ENCODE results near the gene HJURP. TPM values are rescaled to one million over a fixed set of nuclear protein-coding genes. Genes with fewer than 3 reads are reported as not detected.
A peak's percentile ranks its signal among the peaks of the same experiment; 100 is the strongest.

HJURP gene
- total RNA-seq, 1 donor from 2014 or later, result 1.2 TPM

DNA sequence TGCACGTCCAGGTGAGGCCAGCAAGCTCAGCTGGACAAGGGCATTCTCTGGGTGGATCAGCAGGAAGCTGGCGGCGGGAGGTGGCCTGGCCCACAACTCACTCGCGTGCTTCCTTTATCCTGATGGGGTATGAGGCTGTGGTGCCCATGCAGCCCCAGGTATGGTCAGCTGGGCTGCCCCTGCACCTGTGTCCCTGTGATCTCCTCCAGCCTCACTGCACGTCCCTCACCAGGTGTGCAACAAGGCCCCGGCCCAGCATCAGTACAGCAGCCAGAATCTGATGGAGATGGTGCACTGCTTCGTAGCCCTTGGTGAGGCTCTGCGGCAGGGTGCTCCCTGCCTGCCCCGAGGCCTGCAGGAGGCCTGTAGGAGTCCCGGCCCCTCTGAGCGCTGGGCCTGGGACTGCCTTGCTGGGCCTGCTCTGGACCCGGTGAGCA is 58.6 kb downstream of the HJURP start:
- ATAC-seq, result no peak
- intact Hi-C loops (cut with DNase I), result no loop called here
- Histone ChIP-seq H3K27me3 (no peaks in the 10 kb centered on the region), H3K4me3 (no peak overlapping the region), H3K4me1 (no peaks in the 10 kb centered on the region), H3K9me3 (no peaks in the 10 kb centered on the region), H3K36me3 (no peaks in the 10 kb centered on the region), H3K27ac (no peak overlapping the region)
- TF ChIP-seq, protein P1, sequence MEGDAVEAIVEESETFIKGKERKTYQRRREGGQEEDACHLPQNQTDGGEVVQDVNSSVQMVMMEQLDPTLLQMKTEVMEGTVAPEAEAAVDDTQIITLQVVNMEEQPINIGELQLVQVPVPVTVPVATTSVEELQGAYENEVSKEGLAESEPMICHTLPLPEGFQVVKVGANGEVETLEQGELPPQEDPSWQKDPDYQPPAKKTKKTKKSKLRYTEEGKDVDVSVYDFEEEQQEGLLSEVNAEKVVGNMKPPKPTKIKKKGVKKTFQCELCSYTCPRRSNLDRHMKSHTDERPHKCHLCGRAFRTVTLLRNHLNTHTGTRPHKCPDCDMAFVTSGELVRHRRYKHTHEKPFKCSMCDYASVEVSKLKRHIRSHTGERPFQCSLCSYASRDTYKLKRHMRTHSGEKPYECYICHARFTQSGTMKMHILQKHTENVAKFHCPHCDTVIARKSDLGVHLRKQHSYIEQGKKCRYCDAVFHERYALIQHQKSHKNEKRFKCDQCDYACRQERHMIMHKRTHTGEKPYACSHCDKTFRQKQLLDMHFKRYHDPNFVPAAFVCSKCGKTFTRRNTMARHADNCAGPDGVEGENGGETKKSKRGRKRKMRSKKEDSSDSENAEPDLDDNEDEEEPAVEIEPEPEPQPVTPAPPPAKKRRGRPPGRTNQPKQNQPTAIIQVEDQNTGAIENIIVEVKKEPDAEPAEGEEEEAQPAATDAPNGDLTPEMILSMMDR (IDR thresholded peaks at IDR 0.05), result no peak
- DNase-seq, result peak; percentile 54

DNA sequence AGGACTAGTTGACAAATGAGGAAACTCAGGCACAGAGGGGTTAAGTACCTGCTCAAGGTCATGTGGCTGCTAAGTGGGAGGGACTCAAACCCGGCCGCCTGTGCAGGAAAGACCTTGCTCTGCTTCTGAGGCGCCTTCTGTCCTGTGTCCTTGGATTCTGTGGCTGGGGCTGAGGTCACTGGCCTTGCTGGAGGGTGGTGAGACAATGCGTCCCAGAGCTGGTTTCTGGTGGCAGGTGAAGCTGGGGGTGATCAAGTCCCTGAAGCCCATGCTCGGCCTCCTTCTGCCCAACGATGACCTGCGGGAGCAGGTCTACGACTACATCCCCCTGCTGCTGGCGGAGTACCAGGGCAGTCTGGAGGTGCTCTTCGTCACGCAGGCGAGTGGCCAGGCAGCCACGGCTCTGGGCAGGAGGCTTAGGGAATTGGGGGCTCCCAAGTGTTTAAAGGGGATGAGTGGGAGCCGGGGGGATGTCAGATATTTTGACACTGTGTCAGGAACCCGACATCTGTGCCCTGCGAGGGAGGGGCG is 60.1 kb downstream of the HJURP start:
- H3K27ac ChIP-seq, result no peak overlapping the region
- TF ChIP-seq, protein P1 (IDR thresholded peaks at IDR 0.05), result no peak
- ATAC-seq, result no peak
- intact Hi-C loops (cut with DNase I), result no loop called here
- H3K9me3 ChIP-seq, result no peaks in the 10 kb centered on the region
- no peaks in the 10 kb centered on the region for H3K36me3 ChIP-seq
- H3K4me1 ChIP-seq, result no peaks in the 10 kb centered on the region
- peak; percentile 47 for DNase-seq
- H3K4me3 ChIP-seq, result no peak overlapping the region
- no peaks in the 10 kb centered on the region for H3K27me3 ChIP-seq

DNA sequence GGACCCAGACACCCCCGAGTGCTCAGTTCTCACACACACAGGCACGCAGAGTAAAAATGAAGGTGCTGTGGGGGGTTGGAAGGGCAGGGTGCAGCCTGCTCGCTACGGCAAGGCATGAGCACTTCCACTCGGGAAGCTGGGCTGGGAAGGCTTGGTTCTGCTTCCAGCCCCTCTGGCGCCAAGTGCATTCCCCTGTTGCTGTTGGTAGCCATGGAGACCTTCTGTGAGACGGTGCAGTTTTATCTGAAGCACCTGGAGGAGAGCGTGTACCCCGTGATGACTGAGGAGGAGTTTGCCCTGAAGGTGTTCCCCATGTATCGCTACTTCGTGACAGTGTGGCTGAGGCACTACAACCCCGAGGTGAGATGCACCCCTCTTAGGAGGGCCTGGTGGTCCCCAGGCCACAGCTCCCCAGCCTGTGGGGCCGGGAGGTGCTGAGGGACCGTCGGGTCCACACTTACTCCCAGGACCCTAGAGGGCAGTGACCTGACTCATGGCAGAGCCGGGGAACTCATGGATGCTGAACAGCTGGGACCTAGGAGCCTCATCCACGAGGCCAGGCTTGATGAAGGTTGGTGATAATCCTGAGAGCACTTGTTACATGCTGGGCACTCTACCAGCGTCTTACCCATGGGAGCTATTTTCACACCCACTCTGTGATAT is 60.7 kb downstream of the HJURP start:
- intact Hi-C loops (cut with DNase I), result no loop called here
- H3K27ac ChIP-seq, result no peak overlapping the region
- no peaks in the 10 kb centered on the region for H3K4me1 ChIP-seq
- DNase-seq (peak; percentile 50), ATAC-seq (peak; percentile 14)
- no peaks in the 10 kb centered on the region for H3K27me3 ChIP-seq
- no peaks in the 10 kb centered on the region for H3K9me3 ChIP-seq
- no peak overlapping the region for H3K4me3 ChIP-seq
- TF ChIP-seq, protein P1 (IDR thresholded peaks at IDR 0.05), result no peak
- H3K36me3 ChIP-seq, result no peaks in the 10 kb centered on the region

DNA sequence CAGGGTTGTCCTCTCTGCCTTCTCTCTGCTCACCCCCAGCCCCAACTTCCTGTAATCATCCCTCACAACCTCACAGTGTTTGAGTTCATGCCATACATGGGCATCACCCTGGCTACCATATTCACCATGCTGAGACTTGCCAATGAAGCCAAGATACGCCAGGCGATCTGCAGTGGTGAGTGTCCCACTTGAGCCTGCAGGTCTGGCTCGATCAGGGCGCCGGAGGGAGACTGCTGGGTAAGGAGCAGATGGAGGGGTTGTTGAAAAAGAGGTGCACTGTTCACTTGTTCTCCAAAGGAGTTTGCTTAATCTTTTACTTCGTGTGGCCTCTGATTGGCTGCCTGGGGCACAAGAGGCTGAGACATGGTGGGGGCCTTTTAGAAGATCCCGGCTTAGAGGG is 61.6 kb downstream of the HJURP start:
- H3K27ac ChIP-seq, result no peak overlapping the region
- no peak overlapping the region for H3K4me3 ChIP-seq
- no peaks in the 10 kb centered on the region for H3K36me3 ChIP-seq
- TF ChIP-seq, protein P1 (IDR thresholded peaks at IDR 0.05), result no peak
- no peaks in the 10 kb centered on the region for H3K4me1 ChIP-seq
- ATAC-seq (no peak), DNase-seq (peak; percentile 40)
- intact Hi-C loops (cut with DNase I), result no loop called here
- no peaks in the 10 kb centered on the region for H3K27me3 ChIP-seq
- H3K9me3 ChIP-seq, result no peaks in the 10 kb centered on the region

DNA sequence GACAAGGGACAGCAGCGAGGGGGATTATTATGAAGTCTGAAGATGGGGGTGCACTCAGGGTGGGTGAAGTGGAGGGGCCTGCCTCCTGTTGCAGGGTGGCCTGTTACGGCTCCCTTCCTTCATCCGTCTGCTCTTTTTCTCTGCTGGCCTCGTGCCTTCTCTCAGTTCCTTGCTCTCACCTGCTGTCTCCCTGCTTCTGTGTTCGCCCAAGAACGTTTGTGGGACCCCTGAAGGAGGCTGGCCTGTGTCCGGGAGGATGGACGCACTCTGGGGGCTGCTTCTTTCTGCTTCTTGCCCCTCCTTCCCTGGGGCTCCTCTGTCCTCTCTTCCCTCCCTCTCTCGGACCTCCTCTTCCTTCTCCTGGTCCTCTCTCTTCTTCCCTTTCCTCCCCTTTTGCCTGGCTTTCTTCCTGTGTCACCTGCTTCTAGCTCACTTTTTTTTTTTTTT is 62.4 kb downstream of the HJURP start:
- ATAC-seq (no peak), DNase-seq (no peak)
- TF ChIP-seq, protein P1 (IDR thresholded peaks at IDR 0.05), result no peak
- Histone ChIP-seq H3K4me1 (no peaks in the 10 kb centered on the region), H3K9me3 (no peaks in the 10 kb centered on the region), H3K27ac (no peak overlapping the region), H3K4me3 (no peak overlapping the region), H3K27me3 (no peaks in the 10 kb centered on the region), H3K36me3 (no peaks in the 10 kb centered on the region)
- intact Hi-C loops (cut with DNase I), result no loop called here
